Liver (tissue), 9 donors: ENCODE measurements around the gene SGPP2. TPM values are rescaled to one million over a fixed set of nuclear protein-coding genes. Genes with fewer than 3 reads are reported as not detected.

Experiments
- DNase-seq: peaks from one replicate; pipeline ENCODE4 v3.0.0-alpha.2; 2017; ENCODE audit warnings: low spot score
- H3K27ac ChIP-seq, 2 donors: one replicate each; pipeline ENCODE4 v1.7.0; 2013; ENCODE audit warnings: inconsistent platforms in 2 of 2, low read length in 2 of 2, control low read depth in 1 of 2, low read depth in 1 of 2, mild to moderate bottlenecking in 1 of 2
- H3K27me3 ChIP-seq, 4 donors: one replicate each; pipeline versions ENCODE4 v1.6.1 to v1.7.0; 2013; ENCODE audit warnings: low read length in 3 of 4, inconsistent platforms in 1 of 4, mild to moderate bottlenecking in 1 of 4, moderate library complexity in 1 of 4; ENCODE audit not compliant: control insufficient read depth in 4 of 4, insufficient read depth in 4 of 4
- H3K36me3 ChIP-seq, 4 donors: one replicate each; pipeline versions ENCODE4 v1.6.1 to v1.7.0; 2013; ENCODE audit warnings: low read length in 3 of 4, mild to moderate bottlenecking in 3 of 4, low read depth in 1 of 4, moderate library complexity in 1 of 4; ENCODE audit not compliant: control insufficient read depth in 4 of 4, insufficient read depth in 3 of 4
- H3K4me1 ChIP-seq, 4 donors: one replicate each; pipeline versions ENCODE4 v1.6.1 to v1.7.0; 2013; ENCODE audit warnings: low read length in 3 of 4, mild to moderate bottlenecking in 3 of 4, moderate library complexity in 1 of 4; ENCODE audit not compliant: control insufficient read depth in 4 of 4, insufficient read depth in 4 of 4
- H3K4me3 ChIP-seq, 3 donors: one replicate each; pipeline versions ENCODE4 v1.6.1 to v1.7.0; 2013; ENCODE audit warnings: low read length in 3 of 3, control low read depth in 1 of 3, low read depth in 1 of 3, mild to moderate bottlenecking in 1 of 3
- H3K9ac ChIP-seq, 2 donors: one replicate each; pipeline ENCODE4 v1.7.0; 2013; ENCODE audit warnings: low read length in 2 of 2, mild to moderate bottlenecking in 2 of 2, moderate library complexity in 2 of 2, control low read depth in 1 of 2, low read depth in 1 of 2
- H3K9me3 ChIP-seq, 4 donors: one replicate each; pipeline versions ENCODE4 v1.6.1 to v1.7.0; 2013; ENCODE audit warnings: low read length in 3 of 4; ENCODE audit not compliant: control insufficient read depth in 4 of 4
- CTCF ChIP-seq: fragments of 150-350 bp; IDR thresholded peaks from 2 replicates; pipeline ENCODE4 v1.5.1; 2017; ENCODE audit warnings: improper control_type of control experiment, low read depth, low read length; ENCODE audit not compliant: missing input control
- EGR1 ChIP-seq, 2 donors: IDR thresholded peaks; 2 replicates each; pipeline ENCODE4 v1.6.1; 2016 to 2018; ENCODE audit warnings: antibody characterized with exemption in 2 of 2, low read depth in 2 of 2
- FOXA1 ChIP-seq: IDR thresholded peaks from 2 replicates; pipeline ENCODE4 v1.6.1; 2016; ENCODE audit warnings: antibody characterized with exemption
- FOXA2 ChIP-seq: IDR thresholded peaks from 2 replicates; pipeline ENCODE4 v1.6.1; 2016; ENCODE audit warnings: antibody characterized with exemption
- GABPA ChIP-seq, 2 donors: IDR thresholded peaks in 1 of 2; conservative IDR thresholded peaks in 1 of 2; 2 replicates each; pipeline ENCODE4 v1.6.1; 2016; ENCODE audit warnings: antibody characterized with exemption in 2 of 2, mild to moderate bottlenecking in 1 of 2, moderate library complexity in 1 of 2
- HNF4A ChIP-seq, 2 donors: conservative IDR thresholded peaks; 2 replicates each; pipeline ENCODE4 v1.6.1; 2016; ENCODE audit warnings: antibody characterized with exemption in 2 of 2, mild to moderate bottlenecking in 2 of 2
- HNF4G ChIP-seq: IDR thresholded peaks from 2 replicates; pipeline ENCODE4 v1.6.1; 2016; ENCODE audit warnings: antibody characterized with exemption
- JUND ChIP-seq, 2 donors: IDR thresholded peaks; 2 replicates each; pipeline ENCODE4 v1.6.1; 2016; ENCODE audit warnings: antibody characterized with exemption in 2 of 2
- NR2F2 ChIP-seq: IDR thresholded peaks from 2 replicates; pipeline ENCODE4 v1.6.1; 2016; ENCODE audit warnings: antibody characterized with exemption
- RAD21 ChIP-seq, 2 donors: IDR thresholded peaks; 2 replicates each; pipeline ENCODE4 v1.6.1; 2016; ENCODE audit warnings: antibody characterized with exemption in 2 of 2, mild to moderate bottlenecking in 2 of 2
- RXRA ChIP-seq, 2 donors: IDR thresholded peaks; 2 replicates each; pipeline ENCODE4 v1.6.1; 2017 to 2018; ENCODE audit warnings: antibody characterized with exemption in 2 of 2, mild to moderate bottlenecking in 1 of 2
- SP1 ChIP-seq: IDR thresholded peaks from 2 replicates; pipeline ENCODE4 v1.6.1; 2018; ENCODE audit warnings: antibody characterized with exemption, mild to moderate bottlenecking
- TAF1 ChIP-seq: conservative IDR thresholded peaks from 2 replicates; pipeline ENCODE4 v1.6.1; 2016; ENCODE audit warnings: antibody characterized with exemption, mild to moderate bottlenecking
- YY1 ChIP-seq: IDR thresholded peaks from 2 replicates; pipeline ENCODE4 v1.6.1; 2016; ENCODE audit warnings: antibody characterized with exemption, mild to moderate bottlenecking
- WGBS: extraction: QIAGEN DNeasy Blood & Tissue Kit; methylation state at CpG from one replicate; pipeline ENCODE4 v1.1.7; 2013; 5-methylcytosine and 5-hydroxymethylcytosine counted together
- polyA plus RNA-seq, 2 donors: library from polyadenylated mRNA; stranded (reverse) in 1 of 2; unstranded in 1 of 2; fragments of 200-250 nt in 1 of 2; fragments of >200 nt in 1 of 2; fragmentation: Nextera tagmentation in 1 of 2; extraction: Ambion mirVana in 1 of 2; gene quantifications; one replicate each; pipeline versions ENCODE4 v1.2.1 to v1.2.3, GENCODE V29; 2013 to 2015
- total RNA-seq, 2 donors: library from RNA; depleted of rRNA; stranded (reverse); fragments of >200 nt; gene quantifications; one replicate each; pipeline ENCODE4 v1.2.3, GENCODE V29; 2014
- TF ChIP-seq, protein P1 (sequence below): IDR thresholded peaks from 2 replicates; pipeline ENCODE4 v1.6.1; 2016; ENCODE audit warnings: antibody characterized with exemption
- TF ChIP-seq, protein P2 (sequence below): IDR thresholded peaks from 2 replicates; pipeline ENCODE4 v1.6.1; 2016; ENCODE audit warnings: antibody characterized with exemption
- TF ChIP-seq, protein P3 (sequence below): IDR thresholded peaks from 2 replicates; pipeline ENCODE4 v1.6.1; 2016; ENCODE audit warnings: antibody characterized with exemption, mild to moderate bottlenecking
- TF ChIP-seq, protein P4 (sequence below): IDR thresholded peaks from 2 replicates; pipeline ENCODE4 v1.6.1; 2016; ENCODE audit warnings: antibody characterized with exemption
- donor health status: healthy.
- donor health status: healthy.
- donor health status: healthy.
- donor health status: healthy.
- donor health status: healthy.

SGPP2 gene
- total and polyA plus RNA-seq, 4 donors, result 0.16 to 0.33 (median 0.31) TPM; not detected in 1

- TF ChIP-seq JUND (IDR thresholded peaks at IDR 0.05), result no peak
- no peak for TF ChIP-seq HNF4G
- no peak for TF ChIP-seq TAF1
- TF ChIP-seq FOXA2, result no peak
These were observed 138.9 kb downstream of the SGPP2 start (continued) for GRCh38 chr2:222563106-222563718.

DNA sequence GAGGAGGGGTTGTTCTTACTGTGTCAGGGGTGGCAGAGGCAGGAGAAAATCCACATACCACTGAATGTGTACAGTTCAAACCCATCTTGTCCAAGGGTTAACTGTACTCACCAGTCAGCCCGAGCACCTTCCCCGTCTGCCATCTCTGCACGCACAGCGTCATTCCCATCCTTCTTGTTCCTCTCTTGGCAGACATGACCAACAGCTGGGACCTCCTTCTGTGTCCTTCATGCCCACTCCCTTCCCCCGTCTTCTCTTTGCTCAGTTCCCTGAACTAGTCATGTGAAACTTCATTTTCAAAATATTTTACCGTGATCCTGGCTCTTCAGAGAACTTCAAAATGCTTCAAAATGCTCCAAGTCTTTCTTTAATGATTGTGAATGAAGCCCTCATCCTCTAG lies 139.6 kb downstream of the SGPP2 start:
- TF ChIP-seq EGR1 (IDR thresholded peaks at IDR 0.05; ENCODE audit: low read depth in 2 of 2) (no peak), JUND (IDR thresholded peaks at IDR 0.05) (no peak), FOXA1 (no peak), FOXA2 (no peak), YY1 (no peak), SP1 (no peak), GABPA (IDR thresholded peaks at IDR 0.05 in 1 of 2, conservative IDR thresholded peaks at IDR 0.05 in 1 of 2) (no peak)
- TF ChIP-seq, protein P1, sequence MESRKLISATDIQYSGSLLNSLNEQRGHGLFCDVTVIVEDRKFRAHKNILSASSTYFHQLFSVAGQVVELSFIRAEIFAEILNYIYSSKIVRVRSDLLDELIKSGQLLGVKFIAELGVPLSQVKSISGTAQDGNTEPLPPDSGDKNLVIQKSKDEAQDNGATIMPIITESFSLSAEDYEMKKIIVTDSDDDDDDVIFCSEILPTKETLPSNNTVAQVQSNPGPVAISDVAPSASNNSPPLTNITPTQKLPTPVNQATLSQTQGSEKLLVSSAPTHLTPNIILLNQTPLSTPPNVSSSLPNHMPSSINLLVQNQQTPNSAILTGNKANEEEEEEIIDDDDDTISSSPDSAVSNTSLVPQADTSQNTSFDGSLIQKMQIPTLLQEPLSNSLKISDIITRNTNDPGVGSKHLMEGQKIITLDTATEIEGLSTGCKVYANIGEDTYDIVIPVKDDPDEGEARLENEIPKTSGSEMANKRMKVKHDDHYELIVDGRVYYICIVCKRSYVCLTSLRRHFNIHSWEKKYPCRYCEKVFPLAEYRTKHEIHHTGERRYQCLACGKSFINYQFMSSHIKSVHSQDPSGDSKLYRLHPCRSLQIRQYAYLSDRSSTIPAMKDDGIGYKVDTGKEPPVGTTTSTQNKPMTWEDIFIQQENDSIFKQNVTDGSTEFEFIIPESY, result no peak
- TF ChIP-seq, protein P2, sequence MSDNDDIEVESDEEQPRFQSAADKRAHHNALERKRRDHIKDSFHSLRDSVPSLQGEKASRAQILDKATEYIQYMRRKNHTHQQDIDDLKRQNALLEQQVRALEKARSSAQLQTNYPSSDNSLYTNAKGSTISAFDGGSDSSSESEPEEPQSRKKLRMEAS, result no peak
- TF ChIP-seq, protein P3, sequence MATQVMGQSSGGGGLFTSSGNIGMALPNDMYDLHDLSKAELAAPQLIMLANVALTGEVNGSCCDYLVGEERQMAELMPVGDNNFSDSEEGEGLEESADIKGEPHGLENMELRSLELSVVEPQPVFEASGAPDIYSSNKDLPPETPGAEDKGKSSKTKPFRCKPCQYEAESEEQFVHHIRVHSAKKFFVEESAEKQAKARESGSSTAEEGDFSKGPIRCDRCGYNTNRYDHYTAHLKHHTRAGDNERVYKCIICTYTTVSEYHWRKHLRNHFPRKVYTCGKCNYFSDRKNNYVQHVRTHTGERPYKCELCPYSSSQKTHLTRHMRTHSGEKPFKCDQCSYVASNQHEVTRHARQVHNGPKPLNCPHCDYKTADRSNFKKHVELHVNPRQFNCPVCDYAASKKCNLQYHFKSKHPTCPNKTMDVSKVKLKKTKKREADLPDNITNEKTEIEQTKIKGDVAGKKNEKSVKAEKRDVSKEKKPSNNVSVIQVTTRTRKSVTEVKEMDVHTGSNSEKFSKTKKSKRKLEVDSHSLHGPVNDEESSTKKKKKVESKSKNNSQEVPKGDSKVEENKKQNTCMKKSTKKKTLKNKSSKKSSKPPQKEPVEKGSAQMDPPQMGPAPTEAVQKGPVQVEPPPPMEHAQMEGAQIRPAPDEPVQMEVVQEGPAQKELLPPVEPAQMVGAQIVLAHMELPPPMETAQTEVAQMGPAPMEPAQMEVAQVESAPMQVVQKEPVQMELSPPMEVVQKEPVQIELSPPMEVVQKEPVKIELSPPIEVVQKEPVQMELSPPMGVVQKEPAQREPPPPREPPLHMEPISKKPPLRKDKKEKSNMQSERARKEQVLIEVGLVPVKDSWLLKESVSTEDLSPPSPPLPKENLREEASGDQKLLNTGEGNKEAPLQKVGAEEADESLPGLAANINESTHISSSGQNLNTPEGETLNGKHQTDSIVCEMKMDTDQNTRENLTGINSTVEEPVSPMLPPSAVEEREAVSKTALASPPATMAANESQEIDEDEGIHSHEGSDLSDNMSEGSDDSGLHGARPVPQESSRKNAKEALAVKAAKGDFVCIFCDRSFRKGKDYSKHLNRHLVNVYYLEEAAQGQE, result no peak
- no peaks in the 10 kb centered on the region for H3K27me3 ChIP-seq
- 92% methylated on average over 6 of the region's 6 CpGs for WGBS

DNA sequence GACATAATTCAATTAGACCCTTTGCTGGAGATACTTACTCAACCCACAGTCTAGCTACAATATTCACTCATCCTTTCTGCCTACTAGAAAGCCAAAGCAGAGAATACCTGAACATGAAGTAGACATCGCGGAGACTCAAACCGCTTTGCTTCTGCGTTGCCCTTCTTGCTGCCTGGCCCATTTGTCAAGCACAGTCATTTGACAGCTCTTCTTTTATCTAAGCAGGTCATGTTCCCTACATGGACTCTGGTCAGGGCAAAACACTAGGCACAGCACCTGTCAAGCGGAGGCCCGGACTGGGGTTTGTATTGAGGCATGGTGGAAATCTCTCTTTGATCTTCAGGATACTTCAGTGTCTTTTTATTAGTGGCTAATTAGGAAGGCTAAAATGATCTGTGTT lies 141.9 kb downstream of the SGPP2 start:
- no peak overlapping the region for H3K4me3 ChIP-seq
- no peak overlapping the region for H3K27ac ChIP-seq
- no peaks in the 10 kb centered on the region for H3K9me3 ChIP-seq
- H3K4me1 ChIP-seq, result no peaks in the 10 kb centered on the region
- 98% methylated on average over 6 of the region's 6 CpGs for WGBS
- no peak overlapping the region for H3K9ac ChIP-seq
- no peak for DNase-seq
- peaks cover 0 to 11% (median 4%) of the 10 kb centered on the region in 4 donors for H3K36me3 ChIP-seq
- H3K27me3 ChIP-seq, result no peaks in the 10 kb centered on the region
- no peak for TF ChIP-seq FOXA1
- TF ChIP-seq HNF4G, result no peak
- TF ChIP-seq SP1, result no peak
- TF ChIP-seq NR2F2, result no peak
- TF ChIP-seq HNF4A (conservative IDR thresholded peaks at IDR 0.05), result no peak
- no peak for TF ChIP-seq YY1
- TF ChIP-seq, protein P2, result no peak
- TF ChIP-seq JUND (IDR thresholded peaks at IDR 0.05), result no peak
- TF ChIP-seq RXRA (IDR thresholded peaks at IDR 0.05), result no peak
- TF ChIP-seq, protein P1, result no peak
- no peak for TF ChIP-seq FOXA2
- TF ChIP-seq CTCF, result no peak
- TF ChIP-seq RAD21 (IDR thresholded peaks at IDR 0.05), result no peak
- TF ChIP-seq, protein P4, sequence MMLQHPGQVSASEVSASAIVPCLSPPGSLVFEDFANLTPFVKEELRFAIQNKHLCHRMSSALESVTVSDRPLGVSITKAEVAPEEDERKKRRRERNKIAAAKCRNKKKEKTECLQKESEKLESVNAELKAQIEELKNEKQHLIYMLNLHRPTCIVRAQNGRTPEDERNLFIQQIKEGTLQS, result no peak

More for the DNA sequence above, 139.6 kb downstream of the SGPP2 start:
- no peaks in the 10 kb centered on the region for H3K9me3 ChIP-seq
- no peak overlapping the region for H3K4me3 ChIP-seq
- no peak overlapping the region for H3K27ac ChIP-seq
- peaks cover 0 to 7% (median 2%) of the 10 kb centered on the region in 4 donors for H3K36me3 ChIP-seq
- no peaks in the 10 kb centered on the region for H3K4me1 ChIP-seq
- no peak overlapping the region for H3K9ac ChIP-seq
- no peak for DNase-seq
